Ecto neural progenitor cell (in vitro differentiated cells): ENCODE data around the gene SOX6.

Experiments used
- DNase-seq: peaks from one replicate; pipeline ENCODE4 v3.0.0-alpha.2; 2018; ENCODE audit warnings: low spot score

Gene SOX6

DNA sequence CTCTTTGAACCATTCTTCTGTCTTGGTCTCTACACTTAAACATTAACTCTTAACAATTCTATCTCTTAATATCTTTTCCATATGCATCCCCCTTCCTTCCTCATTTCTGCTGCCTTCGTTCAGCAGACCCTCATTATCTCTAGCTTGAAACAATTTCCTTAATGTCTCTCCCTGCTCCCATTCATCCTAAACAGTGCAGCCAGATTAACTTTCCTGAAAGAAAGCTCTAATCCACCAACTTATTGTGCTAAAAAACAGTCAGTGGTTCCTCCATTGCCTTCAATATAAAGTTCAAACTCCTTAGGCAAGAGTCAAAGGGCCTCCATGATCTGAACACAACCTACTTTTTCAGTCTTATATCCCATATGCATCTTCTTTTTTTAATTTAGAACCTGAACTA, 42.5 kb downstream of the SOX6 start:
- no peak for DNase-seq

- DNase-seq = no peak
These were observed 44.0 kb downstream of the SOX6 start for GRCh38 chr11:16312233-16312765.

- no peak for DNase-seq
These were observed 44.5 kb downstream of the SOX6 start for GRCh38 chr11:16311831-16312230.

DNA sequence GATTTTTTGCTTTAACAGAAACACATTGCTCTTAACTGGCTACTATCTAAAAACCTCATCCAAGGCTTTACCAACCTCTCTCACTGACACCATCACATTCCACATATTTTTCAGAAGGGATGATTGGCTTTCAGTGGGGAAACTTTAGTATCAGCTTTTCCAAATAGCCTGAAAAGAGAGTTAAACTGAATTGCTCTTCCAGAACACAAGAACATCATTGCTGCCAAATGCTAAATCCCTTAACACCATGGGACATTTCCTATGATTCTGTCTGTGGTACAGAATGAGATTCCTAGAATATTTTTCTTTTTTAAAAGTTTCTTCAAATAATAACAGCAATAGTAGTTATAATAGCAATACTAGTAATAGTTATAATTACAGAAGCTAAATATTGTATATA, 45.4 kb downstream of the SOX6 start:
- no peak for DNase-seq

DNA sequence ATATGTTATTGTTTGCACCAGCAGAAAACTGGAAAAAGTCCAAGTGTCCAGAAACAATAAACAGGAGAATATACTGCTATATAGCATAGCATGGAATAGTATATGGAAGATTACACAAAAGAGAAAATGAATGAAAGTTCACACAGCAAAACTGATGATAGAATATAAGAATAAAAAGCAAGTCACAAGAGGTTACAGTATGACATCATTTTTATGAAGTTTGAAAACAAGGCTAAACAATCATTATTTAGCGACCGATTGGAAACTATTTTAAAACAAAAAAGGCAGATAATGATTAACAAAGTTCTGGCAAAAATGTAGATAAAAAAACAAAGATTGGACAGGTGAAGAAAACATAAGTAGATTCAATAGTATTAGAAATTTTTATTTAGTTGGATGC, 47.1 kb downstream of the SOX6 start:
- no peak for DNase-seq

DNA sequence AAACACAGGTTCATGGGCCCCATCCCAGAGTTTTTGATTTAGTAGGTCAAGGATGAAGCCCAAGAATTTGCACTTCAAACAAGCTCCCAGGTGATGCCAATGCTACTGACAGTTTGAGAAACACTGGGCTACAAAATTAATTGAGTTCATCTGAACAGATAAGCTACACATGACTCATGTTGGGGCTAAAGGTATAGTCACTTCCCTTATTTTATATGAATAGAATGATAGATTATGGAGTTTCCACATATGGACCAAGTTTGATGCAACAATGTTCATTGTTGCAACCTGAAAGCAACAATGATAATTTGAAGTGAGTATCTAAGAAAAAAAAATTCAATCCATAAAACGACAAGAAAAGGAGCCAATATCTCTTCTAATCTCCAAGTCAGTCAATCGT, 54.9 kb downstream of the SOX6 start:
- no peak for DNase-seq

- no peak for DNase-seq
These were observed 56.2 kb downstream of the SOX6 start for GRCh38 chr11:16299884-16300782.

GRCh38 chr11:16299390-16299789, 57.0 kb downstream of the SOX6 start:
- no peak for DNase-seq

DNA sequence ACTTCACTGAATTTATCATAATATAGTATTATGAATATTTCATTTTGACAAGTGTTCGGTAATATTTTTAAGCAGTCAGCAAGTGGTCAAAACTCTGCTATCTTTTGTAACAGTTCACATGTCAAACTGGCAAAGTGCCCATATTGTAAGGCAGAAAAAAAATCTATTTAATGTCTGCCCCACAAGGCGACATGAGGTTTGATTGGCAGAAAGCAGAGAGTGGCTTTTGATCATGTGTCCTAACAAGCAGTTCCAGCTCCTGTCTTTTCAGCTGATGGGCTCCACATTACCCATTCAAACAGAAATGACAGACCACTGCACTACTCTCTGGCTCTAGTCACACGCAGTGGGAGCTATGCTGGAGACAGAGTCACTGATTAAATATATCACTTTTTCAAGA, 59.0 kb downstream of the SOX6 start:
- DNase-seq = no peak

- DNase-seq = no peak
These were observed 60.1 kb downstream of the SOX6 start for GRCh38 chr11:16296273-16296672.

- no peak for DNase-seq
These were observed 60.8 kb downstream of the SOX6 start for GRCh38 chr11:16295592-16295991.

DNA sequence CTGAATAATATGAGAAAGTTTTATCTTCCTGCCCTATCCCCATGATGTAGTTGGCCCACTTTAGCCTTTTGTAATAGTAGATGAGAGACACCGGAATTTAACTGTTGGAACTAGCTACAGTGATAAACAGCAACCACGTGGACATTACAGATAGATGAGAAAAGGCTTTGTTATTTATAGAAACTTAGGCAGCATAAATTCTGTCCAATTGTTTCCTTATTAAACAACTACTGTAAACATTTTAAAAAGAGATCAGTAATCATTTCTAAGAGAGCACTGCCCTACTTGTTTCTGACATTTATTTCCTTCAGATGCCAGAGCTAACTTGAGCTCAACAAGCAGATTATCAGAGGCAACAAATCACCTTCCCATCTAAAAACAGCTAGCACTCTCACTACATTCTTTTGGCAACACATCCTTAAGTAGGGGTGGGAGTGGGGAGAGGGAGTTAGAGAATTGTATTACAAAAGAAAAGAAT, 63.1 kb downstream of the SOX6 start:
- DNase-seq = no peak

GRCh38 chr11:16292167-16292859, 64.0 kb downstream of the SOX6 start:
- DNase-seq = no peak

- no peak for DNase-seq
These were observed 64.6 kb downstream of the SOX6 start for GRCh38 chr11:16291729-16292128.

DNA sequence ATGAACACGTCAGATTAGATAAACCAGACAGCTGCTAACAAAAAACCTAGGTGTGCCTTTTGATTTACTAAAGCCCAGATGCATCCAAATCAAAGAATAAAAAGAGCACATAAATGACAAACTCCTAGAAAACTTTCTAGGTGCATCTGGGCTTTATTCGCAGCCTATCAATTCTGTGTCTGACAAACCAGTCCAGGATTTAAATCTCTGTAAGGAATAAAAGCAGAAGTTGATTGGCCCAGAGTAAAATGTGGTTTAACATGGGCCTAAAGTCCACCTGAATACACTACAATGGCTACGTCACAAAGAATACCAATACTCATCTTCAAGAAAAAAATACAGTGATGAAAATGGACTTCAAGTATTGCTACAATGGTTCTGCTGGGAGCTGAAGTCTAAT, 66.8 kb downstream of the SOX6 start:
- DNase-seq = no peak

GRCh38 chr11:16287630-16288280, 68.6 kb downstream of the SOX6 start:
- no peak for DNase-seq

GRCh38 chr11:16286095-16286494, 70.3 kb downstream of the SOX6 start:
- DNase-seq = no peak

- no peak for DNase-seq
These were observed 76.1 kb downstream of the SOX6 start for GRCh38 chr11:16280256-16280682.

DNA sequence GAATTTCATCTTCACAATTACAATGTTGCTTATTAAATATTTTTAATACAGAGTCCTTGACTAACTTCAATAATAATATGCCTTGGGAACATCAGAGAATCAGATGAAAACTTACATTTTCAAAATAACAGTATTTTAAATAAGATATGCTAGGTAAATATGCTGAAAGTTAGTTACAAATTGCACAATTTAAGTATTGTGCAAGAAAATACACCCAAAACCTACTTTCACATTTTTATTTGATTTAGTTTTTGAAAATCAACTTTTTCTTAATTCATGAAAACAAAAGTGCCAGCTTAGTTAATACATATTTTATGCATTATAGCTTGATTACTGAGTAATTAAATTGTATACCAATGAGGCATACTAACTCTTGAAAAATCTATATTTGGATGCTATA, 76.8 kb downstream of the SOX6 start:
- DNase-seq = no peak

DNA sequence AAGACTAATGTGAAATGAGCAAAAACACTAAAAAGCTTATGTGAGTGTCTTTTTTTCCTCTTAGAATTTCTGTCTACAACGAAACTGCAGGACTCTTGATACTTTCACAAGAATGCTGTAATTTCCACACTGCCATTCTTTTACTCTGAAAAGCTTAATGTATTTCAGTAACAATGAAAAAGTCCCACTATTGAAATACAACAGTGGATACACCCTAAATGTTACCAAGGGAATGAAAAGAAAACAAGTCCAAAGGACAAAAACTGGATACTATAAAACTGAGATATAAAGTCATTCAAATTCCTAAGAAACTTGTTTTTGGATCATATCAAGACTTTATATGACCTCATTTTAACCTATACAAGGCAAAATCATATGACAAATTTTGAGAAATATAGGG, 77.4 kb downstream of the SOX6 start:
- DNase-seq = no peak

DNA sequence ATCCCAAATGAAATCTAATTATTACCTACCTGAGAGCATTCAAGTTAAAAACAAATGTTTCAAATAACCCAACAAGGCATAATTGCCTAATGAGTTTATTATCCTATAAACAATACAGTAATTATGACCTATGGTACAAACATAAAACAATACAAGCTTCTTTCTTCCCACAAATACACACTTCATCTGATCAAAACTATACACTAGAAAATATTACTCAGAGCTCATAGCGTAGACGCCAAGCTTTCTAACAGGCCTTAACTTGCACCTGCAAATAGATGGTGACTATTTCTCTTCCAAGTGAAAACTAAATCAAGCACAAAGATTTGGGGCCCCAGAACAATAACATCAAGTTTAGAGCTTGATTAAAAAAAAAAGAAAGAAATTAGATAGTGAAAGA, 78.1 kb downstream of the SOX6 start:
- DNase-seq = no peak

GRCh38 chr11:16276251-16276650, 80.1 kb downstream of the SOX6 start:
- DNase-seq = no peak

- no peak for DNase-seq
These were observed 85.1 kb downstream of the SOX6 start for GRCh38 chr11:16271258-16271657.
